B cell (primary cell): ENCODE results near the gene MYH3. TPM values are rescaled to one million over a fixed set of nuclear protein-coding genes. Genes with fewer than 3 reads are reported as not detected.

Experiments
- ATAC-seq: fragments of 200-7000 bp; cut with Tn5 transposase; one replicate; pipeline ENCODE4 v1.10.0; 2021; ENCODE audit warnings: low read depth, mild to moderate bottlenecking, moderate number of reproducible peaks, moderate library complexity
- CTCF ChIA-PET: fragments of 350-600 bp; sonication (Branson Sonifier 250); formaldehyde crosslinking; loops from one replicate; lab custom pipeline; 2021; ENCODE audit warnings: antibody characterized with exemption, inconsistent platforms; lab: Charles Lee
- POLR2A ChIA-PET: fragments of 350-600 bp; sonication (Branson Sonifier 250); formaldehyde crosslinking; loops from one replicate; lab custom pipeline; 2021; ENCODE audit warnings: antibody characterized with exemption; lab: Charles Lee
- DNase-seq: peaks from one replicate; pipeline ENCODE4 v3.0.0; 2013
- H2AFZ ChIP-seq: 2 replicates; pipeline ENCODE4 v1.6.1; 2012; ENCODE audit warnings: mild to moderate bottlenecking, low read depth, low read length; ENCODE audit not compliant: insufficient read depth, poor library complexity, severe bottlenecking
- H3K27ac ChIP-seq, 2 donors: 1 replicate in 1 of 2; 2 replicates in 1 of 2; pipeline ENCODE4 v1.5.1; 2012 to 2013; ENCODE audit warnings: low read length in 2 of 2, mild to moderate bottlenecking in 2 of 2, moderate library complexity in 1 of 2
- H3K27me3 ChIP-seq, 4 experiments: fragments of 200-600 bp in 1 of 4; sonication (generic) in 1 of 4; replicated peaks in 1 of 4; 1 replicate in 2 of 4; 2 replicates in 2 of 4; pipeline versions ENCODE4 v1.6.1 to v1.7.0; 2013 to 2016; ENCODE audit warnings: low read length in 3 of 4, mild to moderate bottlenecking in 2 of 4, mixed read lengths in 1 of 4, moderate library complexity in 1 of 4; ENCODE audit not compliant: insufficient read depth in 4 of 4, control insufficient read depth in 3 of 4; ENCODE audit errors: control extremely low read depth in 1 of 4
- H3K36me3 ChIP-seq, 2 experiments: replicated peaks in 1 of 2; 1 replicate in 1 of 2; 2 replicates in 1 of 2; pipeline versions ENCODE4 v1.6.1 to v1.7.1; 2013; ENCODE audit warnings: low read length in 1 of 2; ENCODE audit not compliant: insufficient read depth in 2 of 2, control insufficient read depth in 1 of 2; ENCODE audit errors: control extremely low read depth in 1 of 2, extremely low read depth in 1 of 2
- H3K4me1 ChIP-seq, 2 donors: fragments of 200-600 bp in 1 of 2; sonication (generic) in 1 of 2; 1 replicate in 1 of 2; 2 replicates in 1 of 2; pipeline versions ENCODE4 v1.5.1 to v1.6.1; 2013 to 2017; ENCODE audit warnings: low read length in 2 of 2; ENCODE audit not compliant: control insufficient read depth in 2 of 2, insufficient read depth in 2 of 2
- H3K4me2 ChIP-seq: replicated peaks from 2 replicates; pipeline ENCODE3; 2012; ENCODE audit warnings: mild to moderate bottlenecking, low read depth, low read length; ENCODE audit not compliant: poor library complexity, severe bottlenecking
- H3K4me3 ChIP-seq, 5 experiments: fragments of 200-600 bp in 1 of 5; sonication (generic) in 1 of 5; 1 replicate in 3 of 5; 2 replicates in 2 of 5; pipeline versions ENCODE4 v1.5.1 to v1.7.0; 2011 to 2016; ENCODE audit warnings: low read length in 4 of 5, mild to moderate bottlenecking in 4 of 5, low read depth in 2 of 5, control low read depth in 1 of 5, moderate library complexity in 1 of 5; ENCODE audit not compliant: insufficient read depth in 1 of 5; ENCODE audit errors: control extremely low read depth in 1 of 5, extremely low read depth in 1 of 5
- H3K79me2 ChIP-seq: fragments of 200-600 bp; sonication (generic); one replicate; pipeline ENCODE4 v1.6.0; 2016; ENCODE audit warnings: low read length; ENCODE audit not compliant: control insufficient read depth, insufficient read depth
- H3K9ac ChIP-seq: fragments of 200-600 bp; sonication (generic); 2 replicates; pipeline ENCODE4 v1.6.1; 2017; ENCODE audit warnings: mild to moderate bottlenecking, low read length, moderate library complexity
- H3K9me3 ChIP-seq, 3 donors: one replicate each; pipeline versions ENCODE4 v1.6.1 to v1.7.1; 2013; ENCODE audit warnings: low read length in 2 of 3; ENCODE audit not compliant: control insufficient read depth in 2 of 3, insufficient read depth in 1 of 3; ENCODE audit errors: control extremely low read depth in 1 of 3
- H4K20me1 ChIP-seq: 2 replicates; pipeline ENCODE4 v1.6.0; 2012; ENCODE audit warnings: mild to moderate bottlenecking, low read length; ENCODE audit not compliant: insufficient read depth, control insufficient read depth, poor library complexity, severe bottlenecking
- H3K27ac Mint-ChIP-seq: one replicate; pipeline ENCODE4 v1.8.0; 2021; ENCODE audit warnings: mixed read lengths
- H3K27me3 Mint-ChIP-seq: one replicate; pipeline ENCODE4 v1.8.0; 2021; ENCODE audit warnings: mixed read lengths
- H3K4me1 Mint-ChIP-seq: one replicate; pipeline ENCODE4 v1.8.0; 2021; ENCODE audit warnings: mixed read lengths
- H3K4me3 Mint-ChIP-seq: one replicate; pipeline ENCODE4 v1.8.0; 2021; ENCODE audit warnings: mixed read lengths
- H3K9me3 Mint-ChIP-seq: one replicate; pipeline ENCODE4 v1.8.0; 2022; ENCODE audit warnings: mixed read lengths; ENCODE audit not compliant: insufficient read depth
- EZH2 ChIP-seq: IDR thresholded peaks from 2 replicates; pipeline ENCODE4 v1.6.1; 2012; ENCODE audit warnings: borderline replicate concordance, low read depth, mild to moderate bottlenecking, moderate library complexity, low read length; ENCODE audit not compliant: insufficient read depth, poor library complexity, severe bottlenecking
- WGBS: methylation state at CpG from one replicate; pipeline ENCODE4 v1.1.5; 2013; ENCODE audit warnings: missing lambda C conversion rate; ENCODE audit not compliant: insufficient coverage; 5-methylcytosine and 5-hydroxymethylcytosine counted together
- intact Hi-C: fragments of 100-400 bp; cut with micrococcal nuclease; formaldehyde crosslinking; loops from one replicate; pipeline ENCODE4 v1.10.0; 2022
- polyA plus RNA-seq: library from polyadenylated mRNA; depleted of rRNA; stranded (reverse); fragments of >200 nt; gene quantifications from 2 replicates; pipeline ENCODE4 v1.2.3, GENCODE V29; 2012
- total RNA-seq, 2 donors: library from RNA; stranded (reverse); fragments of 120-200 nt in 1 of 2; gene quantifications; 1 replicate in 1 of 2; 2 replicates in 1 of 2; pipeline versions ENCODE4 v1.2.3 to v1.2.4, GENCODE V29; 2013 to 2022
- TF ChIP-seq, protein P1 (sequence below): fragments of 200-600 bp; IDR thresholded peaks from one replicate; pipeline ENCODE4 v1.8.0; 2022; ENCODE audit warnings: antibody characterized with exemption, mild to moderate bottlenecking

The MYH3 gene
- total and polyA plus RNA-seq, 2 donors (not counting 1 experiment from before 2014, with no cell fraction given), result 9.4 to 10.9 TPM

GRCh38 chr17:10635290-10635689 is 21.8 kb downstream of the MYH3 start:
- Histone ChIP-seq H3K27ac (no peak overlapping the region), H3K4me3 (no peak overlapping the region), H3K4me2 (no peak overlapping the region), H3K4me1 (peaks cover 13 to 26% of the 10 kb centered on the region in 2 donors), H3K9ac (no peak overlapping the region), H3K27me3 (no peaks in the 10 kb centered on the region), H2AFZ (no peak overlapping the region), H3K79me2 (no peaks in the 10 kb centered on the region), H3K9me3 (peaks cover 0 to 3% (median 0%) of the 10 kb centered on the region in 3 donors), H3K36me3 (peaks cover 4 to 18% of the 10 kb centered on the region in 2 experiments), H4K20me1 (no peaks in the 10 kb centered on the region)
- ATAC-seq, result no peak
- ChIA-PET POLR2A (no interaction called here), CTCF (interaction anchor here (1.6 to 13.3 kb wide), 3 partner anchors 11 to 209 kb away, joined by 6 to 159 read pairs (median 113); no protein-coding TSS in a partner anchor)
- H3K27me3 Mint-ChIP-seq, result no peaks in the 10 kb centered on the region
- no peak overlapping the region for H3K4me3 Mint-ChIP-seq
- DNase-seq, result no peak
- intact Hi-C loops, result no loop called here
- H3K9me3 Mint-ChIP-seq, result no peaks in the 10 kb centered on the region
- no peak overlapping the region for H3K27ac Mint-ChIP-seq
- TF ChIP-seq, protein P1, sequence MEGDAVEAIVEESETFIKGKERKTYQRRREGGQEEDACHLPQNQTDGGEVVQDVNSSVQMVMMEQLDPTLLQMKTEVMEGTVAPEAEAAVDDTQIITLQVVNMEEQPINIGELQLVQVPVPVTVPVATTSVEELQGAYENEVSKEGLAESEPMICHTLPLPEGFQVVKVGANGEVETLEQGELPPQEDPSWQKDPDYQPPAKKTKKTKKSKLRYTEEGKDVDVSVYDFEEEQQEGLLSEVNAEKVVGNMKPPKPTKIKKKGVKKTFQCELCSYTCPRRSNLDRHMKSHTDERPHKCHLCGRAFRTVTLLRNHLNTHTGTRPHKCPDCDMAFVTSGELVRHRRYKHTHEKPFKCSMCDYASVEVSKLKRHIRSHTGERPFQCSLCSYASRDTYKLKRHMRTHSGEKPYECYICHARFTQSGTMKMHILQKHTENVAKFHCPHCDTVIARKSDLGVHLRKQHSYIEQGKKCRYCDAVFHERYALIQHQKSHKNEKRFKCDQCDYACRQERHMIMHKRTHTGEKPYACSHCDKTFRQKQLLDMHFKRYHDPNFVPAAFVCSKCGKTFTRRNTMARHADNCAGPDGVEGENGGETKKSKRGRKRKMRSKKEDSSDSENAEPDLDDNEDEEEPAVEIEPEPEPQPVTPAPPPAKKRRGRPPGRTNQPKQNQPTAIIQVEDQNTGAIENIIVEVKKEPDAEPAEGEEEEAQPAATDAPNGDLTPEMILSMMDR, result no peak
- no peak for TF ChIP-seq EZH2
- peaks cover 28% of the 10 kb centered on the region for H3K4me1 Mint-ChIP-seq
- 97% methylated on average over 7 of the region's 14 CpGs for WGBS

DNA sequence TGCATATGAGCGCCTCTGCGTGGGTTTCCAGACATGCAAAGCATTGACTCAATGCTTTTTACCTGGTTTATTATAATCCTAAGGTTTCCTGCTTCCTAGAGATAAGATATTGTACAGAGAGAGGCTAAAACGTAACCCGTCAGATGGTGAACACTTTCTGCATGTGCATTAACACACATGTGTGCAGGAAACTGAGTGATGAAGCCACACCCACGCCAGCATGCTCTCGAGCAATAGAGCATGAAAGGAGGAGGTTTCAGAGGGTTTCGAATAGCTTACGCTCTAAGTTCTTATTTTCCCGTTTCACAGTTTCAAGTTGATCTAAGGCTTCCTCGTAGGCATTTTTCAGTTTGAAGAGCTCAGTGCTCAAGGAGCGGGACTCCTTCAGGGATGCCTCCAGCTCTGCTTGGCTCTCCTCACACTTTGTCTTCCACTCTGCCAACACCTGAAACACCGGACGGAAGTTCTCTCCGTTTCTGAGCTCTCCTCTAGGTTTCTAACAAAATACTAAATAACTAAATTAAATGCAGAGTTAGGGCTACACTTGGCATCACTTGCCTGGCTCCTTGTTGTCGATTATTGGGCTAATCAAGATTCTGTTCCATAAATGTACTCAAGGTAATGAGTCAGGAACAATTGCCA is 23.2 kb downstream of the MYH3 start:
- TF ChIP-seq, protein P1, result no peak
- no peak for TF ChIP-seq EZH2
- Histone ChIP-seq H3K4me2 (peak overlapping the region; percentile 67), H2AFZ (peak overlapping the region; percentile 56), H4K20me1 (no peaks in the 10 kb centered on the region), H3K27me3 (no peaks in the 10 kb centered on the region), H3K9me3 (peaks cover 0 to 3% (median 0%) of the 10 kb centered on the region in 3 donors), H3K4me1 (peaks cover 13 to 26% of the 10 kb centered on the region in 2 donors), H3K79me2 (no peaks in the 10 kb centered on the region), H3K36me3 (peaks cover 0 to 12% of the 10 kb centered on the region in 2 experiments), H3K9ac (peak overlapping the region; percentile 46), H3K27ac (peak overlapping the region; percentile 33 to 51), H3K4me3 (peak overlapping the region in 3 of 5 experiments; percentile 1 to 39 (median 34))
- DNase-seq (peak; percentile 66), ATAC-seq (peak; percentile 91)
- H3K4me3 Mint-ChIP-seq, result peak overlapping the region; percentile 81
- peaks cover 28% of the 10 kb centered on the region for H3K4me1 Mint-ChIP-seq
- H3K9me3 Mint-ChIP-seq, result no peaks in the 10 kb centered on the region
- no peaks in the 10 kb centered on the region for H3K27me3 Mint-ChIP-seq
- H3K27ac Mint-ChIP-seq, result peak overlapping the region; percentile 79
- intact Hi-C loops, result no loop called here
- ChIA-PET CTCF (interaction anchor here (0.7 to 13.3 kb wide), 9 partner anchors 9 to 242 kb away, joined by 3 to 159 read pairs (median 5); no protein-coding TSS in a partner anchor), POLR2A (interaction anchor here (0.6 kb wide), 1 partner anchor 53 kb away, joined by 7 read pairs; no protein-coding TSS in a partner anchor)
- WGBS, result 23% methylated on average over 8 of the region's 15 CpGs
